GM12874 (cell line): ENCODE measurements around the gene IGFL4.

ENCODE experiments used
- TF ChIP-seq, protein P1 (sequence below): IDR thresholded peaks from 2 replicates; pipeline ENCODE4 v1.5.1; 2011; ENCODE audit warnings: low read depth, mild to moderate bottlenecking, control low read depth, low read length, moderate library complexity; ENCODE audit not compliant: insufficient read depth

Gene IGFL4

DNA sequence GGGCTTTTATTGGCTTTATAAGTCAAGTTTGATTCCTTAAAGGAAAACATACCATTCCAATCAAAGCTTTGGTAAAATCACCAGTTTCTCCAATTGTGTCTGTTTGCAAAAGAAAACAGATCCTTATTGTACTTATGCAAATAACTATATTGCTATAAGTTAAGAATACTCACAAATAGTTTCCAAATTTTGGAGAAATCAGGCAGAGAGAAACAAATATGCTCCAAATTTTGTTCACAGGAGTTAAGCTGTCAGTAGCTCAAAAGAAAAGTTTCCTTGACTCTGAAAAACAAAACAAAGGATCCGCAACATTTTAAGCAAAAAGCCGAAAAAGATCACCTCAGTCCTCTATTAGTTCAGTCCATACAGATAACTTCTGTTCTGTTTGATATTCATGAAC is 19.2 kb upstream of the IGFL4 start:
- TF ChIP-seq, protein P1, sequence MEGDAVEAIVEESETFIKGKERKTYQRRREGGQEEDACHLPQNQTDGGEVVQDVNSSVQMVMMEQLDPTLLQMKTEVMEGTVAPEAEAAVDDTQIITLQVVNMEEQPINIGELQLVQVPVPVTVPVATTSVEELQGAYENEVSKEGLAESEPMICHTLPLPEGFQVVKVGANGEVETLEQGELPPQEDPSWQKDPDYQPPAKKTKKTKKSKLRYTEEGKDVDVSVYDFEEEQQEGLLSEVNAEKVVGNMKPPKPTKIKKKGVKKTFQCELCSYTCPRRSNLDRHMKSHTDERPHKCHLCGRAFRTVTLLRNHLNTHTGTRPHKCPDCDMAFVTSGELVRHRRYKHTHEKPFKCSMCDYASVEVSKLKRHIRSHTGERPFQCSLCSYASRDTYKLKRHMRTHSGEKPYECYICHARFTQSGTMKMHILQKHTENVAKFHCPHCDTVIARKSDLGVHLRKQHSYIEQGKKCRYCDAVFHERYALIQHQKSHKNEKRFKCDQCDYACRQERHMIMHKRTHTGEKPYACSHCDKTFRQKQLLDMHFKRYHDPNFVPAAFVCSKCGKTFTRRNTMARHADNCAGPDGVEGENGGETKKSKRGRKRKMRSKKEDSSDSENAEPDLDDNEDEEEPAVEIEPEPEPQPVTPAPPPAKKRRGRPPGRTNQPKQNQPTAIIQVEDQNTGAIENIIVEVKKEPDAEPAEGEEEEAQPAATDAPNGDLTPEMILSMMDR, result no peak

DNA sequence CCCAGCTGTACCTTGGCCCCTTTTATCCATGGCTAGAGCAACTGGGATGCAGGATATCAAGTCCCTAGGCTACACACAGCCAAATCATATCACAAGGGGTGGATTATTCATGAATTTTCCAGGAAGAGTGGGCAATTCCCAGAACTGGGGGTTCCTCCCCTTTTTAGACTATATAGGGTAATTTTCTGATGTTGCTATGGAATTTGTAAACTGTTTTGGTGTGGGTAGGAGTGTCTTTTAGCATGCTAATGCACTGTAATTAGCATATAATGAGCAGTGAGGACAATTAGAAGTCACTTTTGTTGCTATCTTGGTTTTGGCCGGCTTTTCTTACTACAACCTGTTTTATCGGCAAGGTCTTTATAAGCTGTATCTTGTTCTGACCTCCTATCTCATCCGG is 18.0 kb upstream of the IGFL4 start:
- TF ChIP-seq, protein P1, result no peak

DNA sequence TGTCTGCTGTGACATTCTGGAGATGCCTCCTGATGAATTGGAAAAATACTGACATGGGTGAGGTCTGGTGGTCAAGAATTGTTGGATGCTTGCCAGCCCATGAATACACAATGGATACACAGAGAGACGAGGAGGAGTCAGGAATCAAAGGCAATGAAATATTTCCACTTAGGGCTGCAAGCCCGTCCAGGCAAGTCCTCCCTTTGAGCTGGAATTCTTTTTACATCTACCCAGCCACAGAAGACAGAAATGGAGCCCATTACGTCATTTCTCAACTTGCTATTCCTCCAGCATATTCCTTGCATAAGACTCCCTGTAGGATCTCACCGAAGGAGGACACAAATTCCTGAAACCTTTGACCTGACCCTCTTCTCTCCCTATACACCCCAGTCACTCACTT is 15.7 kb upstream of the IGFL4 start:
- TF ChIP-seq, protein P1, result no peak

DNA sequence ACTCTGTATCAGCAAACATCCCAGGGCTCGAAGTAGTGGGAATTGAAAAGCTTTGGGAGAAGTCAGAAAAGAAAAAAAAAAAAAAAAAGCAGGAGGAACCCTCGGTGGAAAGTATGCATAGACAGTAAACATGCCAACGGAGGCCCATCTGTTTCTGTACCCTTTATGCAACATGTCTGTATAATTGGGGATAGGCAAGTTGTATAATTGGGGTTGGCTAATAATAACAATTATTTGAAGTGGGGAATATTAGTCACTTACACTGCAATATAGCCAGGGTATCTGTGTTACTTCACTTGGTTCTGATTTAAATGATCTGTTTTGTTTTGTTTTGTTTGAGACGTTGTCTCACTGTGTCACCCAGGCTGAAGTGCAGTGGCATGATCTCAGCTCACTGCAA is 12.1 kb upstream of the IGFL4 start:
- TF ChIP-seq, protein P1, result no peak

DNA sequence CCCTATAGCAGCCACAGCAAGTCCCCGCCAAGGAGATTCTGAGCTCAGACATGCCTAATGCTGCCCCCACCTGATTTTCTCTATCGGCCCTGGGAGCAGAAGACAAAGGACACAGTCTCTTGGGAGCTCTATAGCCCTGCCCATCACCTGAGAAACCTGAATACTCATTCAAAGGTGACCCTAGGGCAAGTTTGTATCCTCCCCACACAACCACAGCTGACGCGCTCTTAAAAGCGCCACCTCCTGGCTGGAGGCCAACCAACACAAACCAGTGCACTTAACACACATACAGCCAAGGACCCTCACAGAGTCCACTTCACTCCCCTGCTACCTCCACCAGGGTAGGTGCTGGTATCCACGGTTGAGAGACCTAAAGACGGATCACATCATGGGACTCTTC is 8.8 kb upstream of the IGFL4 start:
- TF ChIP-seq, protein P1, result peak; percentile 39; the same call in 1 of the 2 replicates

DNA sequence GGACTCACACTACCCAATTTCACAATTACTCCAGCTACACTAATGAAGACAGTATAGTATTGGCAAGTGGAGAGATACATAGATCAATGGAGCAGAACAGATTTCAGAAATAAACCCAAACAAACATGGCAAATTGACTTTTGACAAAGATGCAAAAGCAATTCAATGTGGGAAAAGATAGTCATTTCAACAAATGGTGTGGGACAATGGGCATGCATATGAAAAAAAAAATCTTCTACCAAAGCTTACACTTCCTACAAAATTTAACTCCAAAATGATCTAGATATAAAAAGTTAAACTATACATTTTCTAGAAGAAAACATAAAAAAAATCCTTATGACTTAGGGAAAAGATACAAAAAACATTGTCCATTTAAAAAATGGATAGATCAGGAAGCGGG is 2.7 kb upstream of the IGFL4 start:
- TF ChIP-seq, protein P1, result no peak

DNA sequence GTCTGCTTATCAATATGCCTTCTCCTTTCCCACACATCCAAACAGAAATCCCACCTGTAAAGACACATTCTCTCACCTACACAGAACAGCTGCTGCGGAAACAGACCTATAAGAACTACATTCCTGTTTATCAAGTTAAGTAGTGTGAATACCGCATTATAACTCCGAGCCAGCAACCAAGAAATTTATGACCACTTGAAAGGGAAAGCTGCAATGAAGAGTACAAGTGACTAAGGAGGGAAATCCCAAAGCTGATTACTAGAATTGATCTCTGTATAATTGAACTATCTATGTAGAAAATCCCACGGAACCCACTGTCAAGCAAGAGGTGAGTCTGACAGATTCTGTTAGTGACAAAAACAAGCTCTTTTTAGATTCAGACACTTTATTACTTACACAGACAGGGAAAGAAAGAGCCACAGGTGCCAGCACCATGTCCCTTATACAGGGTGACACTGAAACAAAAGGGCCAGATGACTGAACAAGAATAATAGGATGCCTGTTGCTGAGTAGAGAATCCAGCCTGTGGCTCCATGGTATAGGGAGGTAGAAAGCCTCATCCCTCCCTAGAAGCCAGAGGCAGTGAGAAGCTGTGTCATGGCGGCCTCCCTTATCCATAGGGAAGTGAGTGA is 1.6 kb upstream of the IGFL4 start:
- TF ChIP-seq, protein P1, result no peak
